GM23338 (cell line): ENCODE measurements around the gene WDSUB1. TPM values are rescaled to one million over a fixed set of nuclear protein-coding genes. Genes with fewer than 3 reads are reported as not detected.

ENCODE experiments used
- ATAC-seq: fragments of 200-7000 bp; cut with Tn5 transposase; 3 replicates; pipeline ENCODE4 v1.9.1; 2020
- DNase-seq: peaks from one replicate; pipeline ENCODE4 v3.0.0-alpha.2; 2015; ENCODE audit warnings: low spot score
- H2AFZ ChIP-seq: fragments of 200-600 bp; sonication (generic); 2 replicates; pipeline ENCODE4 v1.8.0; 2016; ENCODE audit warnings: antibody characterized with exemption, mild to moderate bottlenecking, moderate library complexity
- H3F3A ChIP-seq: fragments of 200-600 bp; sonication (generic); replicated peaks from 2 replicates; pipeline ENCODE4 v1.8.0; 2017; ENCODE audit warnings: antibody characterized with exemption, mixed run types, low read depth
- H3K27ac ChIP-seq: fragments of 200-600 bp; sonication (generic); 2 replicates; pipeline ENCODE4 v1.6.1; 2016; ENCODE audit warnings: low read depth
- H3K27me3 ChIP-seq: fragments of 200-600 bp; sonication (generic); 2 replicates; pipeline ENCODE4 v1.8.0; 2016; ENCODE audit warnings: mild to moderate bottlenecking, mixed run types, moderate library complexity; ENCODE audit not compliant: insufficient read depth
- H3K36me3 ChIP-seq: fragments of 200-600 bp; sonication (generic); 2 replicates; pipeline ENCODE4 v1.8.0; 2016; ENCODE audit warnings: mild to moderate bottlenecking; ENCODE audit not compliant: insufficient read depth
- H3K4me1 ChIP-seq: fragments of 200-600 bp; sonication (generic); 2 replicates; pipeline ENCODE4 v1.8.0; 2016; ENCODE audit warnings: mild to moderate bottlenecking, moderate library complexity; ENCODE audit not compliant: insufficient read depth
- H3K4me2 ChIP-seq: fragments of 200-600 bp; sonication (generic); 2 replicates; pipeline ENCODE4 v1.7.1; 2017; ENCODE audit warnings: mixed run types
- H3K4me3 ChIP-seq: fragments of 200-600 bp; sonication (generic); 2 replicates; pipeline ENCODE4 v1.6.1; 2016; ENCODE audit warnings: mixed run types
- H3K79me2 ChIP-seq: fragments of 200-600 bp; sonication (generic); replicated peaks from 2 replicates; pipeline ENCODE4 v1.8.0; 2017; ENCODE audit warnings: mild to moderate bottlenecking; ENCODE audit not compliant: insufficient read depth
- H3K9me2 ChIP-seq: fragments of 200-600 bp; sonication (generic); 2 replicates; pipeline ENCODE4 v1.8.0; 2017; ENCODE audit not compliant: insufficient read depth
- H4K20me1 ChIP-seq: fragments of 200-600 bp; sonication (generic); replicated peaks from 2 replicates; pipeline ENCODE4 v1.8.0; 2017; ENCODE audit warnings: mild to moderate bottlenecking; ENCODE audit not compliant: insufficient read depth
- H3K27ac Mint-ChIP-seq: 2 replicates; pipeline ENCODE4 v1.8.0; 2020; ENCODE audit warnings: inconsistent platforms, mild to moderate bottlenecking, moderate library complexity, mixed read lengths
- H3K27me3 Mint-ChIP-seq: 3 replicates; pipeline ENCODE4 v1.8.0; 2022; ENCODE audit warnings: low read depth, mild to moderate bottlenecking, moderate library complexity, mixed read lengths, inconsistent platforms; ENCODE audit not compliant: insufficient read depth, poor library complexity
- H3K36me3 Mint-ChIP-seq: 3 replicates; pipeline ENCODE4 v1.8.0; 2021; ENCODE audit warnings: low read depth, mild to moderate bottlenecking, inconsistent platforms, moderate library complexity, mixed read lengths
- H3K4me1 Mint-ChIP-seq: 3 replicates; pipeline ENCODE4 v1.8.0; 2020; ENCODE audit warnings: mild to moderate bottlenecking, inconsistent platforms, mixed read lengths
- H3K4me3 Mint-ChIP-seq: 3 replicates; pipeline ENCODE4 v1.8.0; 2021; ENCODE audit warnings: moderate library complexity, mild to moderate bottlenecking, inconsistent platforms, mixed read lengths
- H3K9me3 Mint-ChIP-seq: 3 replicates; pipeline ENCODE4 v1.8.0; 2020; ENCODE audit warnings: moderate library complexity, mild to moderate bottlenecking, inconsistent platforms, mixed read lengths
- CREB1 ChIP-seq: fragments of 250-450 bp; sonication (Bioruptor Pico); IDR thresholded peaks from 2 replicates; pipeline ENCODE4 v1.5.0; 2020; ENCODE audit warnings: low read depth, mild to moderate bottlenecking, moderate library complexity
- EZH2 ChIP-seq: fragments of 200-600 bp; sonication (generic); IDR thresholded peaks from one replicate; pipeline ENCODE4 v1.8.0; 2017; ENCODE audit warnings: antibody characterized with exemption, mild to moderate bottlenecking, low read depth; ENCODE audit not compliant: unreplicated experiment
- EZH2phosphoT487 ChIP-seq: fragments of 200-600 bp; sonication (generic); IDR thresholded peaks from one replicate; pipeline ENCODE4 v1.8.1; 2018; ENCODE audit warnings: antibody characterized with exemption; ENCODE audit not compliant: unreplicated experiment
- JUNB ChIP-seq: IDR thresholded peaks from one replicate; pipeline ENCODE4 v1.6.1; 2016; ENCODE audit warnings: antibody characterized with exemption; ENCODE audit not compliant: unreplicated experiment
- NANOG ChIP-seq: IDR thresholded peaks from 2 replicates; pipeline ENCODE4 v1.6.1; 2016; ENCODE audit warnings: antibody characterized with exemption, borderline replicate concordance
- POLR2AphosphoS5 ChIP-seq: IDR thresholded peaks from 2 replicates; pipeline ENCODE4 v1.6.1; 2016; ENCODE audit warnings: antibody characterized with exemption, low read depth
- STAT1 ChIP-seq: IDR thresholded peaks from one replicate; pipeline ENCODE4 v1.6.1; 2016; ENCODE audit warnings: antibody characterized with exemption; ENCODE audit not compliant: unreplicated experiment
- ZNF114 ChIP-seq: fragments of 250-450 bp; sonication (Bioruptor Pico); IDR thresholded peaks from 2 replicates; pipeline ENCODE4 v1.5.0; 2020; ENCODE audit warnings: mild to moderate bottlenecking, moderate library complexity
- ZNF331 ChIP-seq: fragments of 250-450 bp; sonication (Bioruptor Pico); IDR thresholded peaks from 2 replicates; pipeline ENCODE4 v1.5.0; 2020; ENCODE audit warnings: low read depth, mild to moderate bottlenecking, moderate library complexity
- polyA plus RNA-seq: library from polyadenylated mRNA; unstranded; fragments of >200 nt; fragmentation: Nextera tagmentation; extraction: Ambion mirVana; gene quantifications from 2 replicates; pipeline ENCODE4 v1.2.1, GENCODE V29; 2016
- total RNA-seq: library from RNA; depleted of rRNA; stranded (reverse); fragments of >200 nt; shearing (Covaris generic); gene quantifications from 2 replicates; pipeline ENCODE4 v1.2.3, GENCODE V29; 2014
- TF ChIP-seq, protein P1 (sequence below): fragments of 250-450 bp; sonication (Bioruptor Pico); IDR thresholded peaks from 2 replicates; pipeline ENCODE4 v1.5.0; 2020; ENCODE audit warnings: mild to moderate bottlenecking, moderate library complexity
- TF ChIP-seq, protein P2 (sequence below): IDR thresholded peaks from one replicate; pipeline ENCODE4 v1.6.1; 2018; ENCODE audit warnings: antibody characterized with exemption; ENCODE audit not compliant: unreplicated experiment
- TF ChIP-seq, protein P3 (sequence below), 2 experiments: fragments of 200-600 bp in 1 of 2; sonication (generic) in 1 of 2; conservative IDR thresholded peaks; 2 replicates each; pipeline versions ENCODE4 v1.5.1 to v1.6.1; 2016 to 2017; ENCODE audit warnings: antibody characterized with exemption in 2 of 2, low read depth in 2 of 2, mild to moderate bottlenecking in 2 of 2, moderate library complexity in 1 of 2
- TF ChIP-seq, protein P4 (sequence below): IDR thresholded peaks from 2 replicates; pipeline ENCODE4 v1.6.1; 2016; ENCODE audit warnings: antibody characterized with exemption

WDSUB1 gene
- total and polyA plus RNA-seq, 2 experiments from 2014 or later = 9.9 to 12.2 TPM

GRCh38 chr2:159252905-159253304 lies 33.6 kb downstream of the WDSUB1 start:
- Histone ChIP-seq H3K36me3 (no peaks in the 10 kb centered on the region), H4K20me1 (no peaks in the 10 kb centered on the region; the same call in 1 of the 2 replicates), H3K4me2 (no peak overlapping the region), H3K4me3 (no peak overlapping the region), H3K27ac (no peak overlapping the region), H3K79me2 (no peaks in the 10 kb centered on the region), H3K9me2 (no peaks in the 10 kb centered on the region), H3K27me3 (no peaks in the 10 kb centered on the region), H3F3A (no peaks in the 10 kb centered on the region), H3K4me1 (no peaks in the 10 kb centered on the region), H2AFZ (no peak overlapping the region)
- H3K27ac Mint-ChIP-seq = no peak overlapping the region
- no peak overlapping the region for H3K4me3 Mint-ChIP-seq
- H3K4me1 Mint-ChIP-seq = no peaks in the 10 kb centered on the region
- H3K36me3 Mint-ChIP-seq = no peaks in the 10 kb centered on the region
- DNase-seq (no peak), ATAC-seq (no peak)
- no peaks in the 10 kb centered on the region for H3K27me3 Mint-ChIP-seq
- H3K9me3 Mint-ChIP-seq = no peaks in the 10 kb centered on the region
- TF ChIP-seq STAT1 = no peak
- no peak for TF ChIP-seq NANOG
- no peak for TF ChIP-seq ZNF331 (CRISPR knock-in tag)
- TF ChIP-seq POLR2AphosphoS5 = no peak
- TF ChIP-seq ZNF114 = no peak
- TF ChIP-seq EZH2 = no peak
- TF ChIP-seq CREB1 = no peak
- TF ChIP-seq EZH2phosphoT487 = no peak
- TF ChIP-seq, protein P1, sequence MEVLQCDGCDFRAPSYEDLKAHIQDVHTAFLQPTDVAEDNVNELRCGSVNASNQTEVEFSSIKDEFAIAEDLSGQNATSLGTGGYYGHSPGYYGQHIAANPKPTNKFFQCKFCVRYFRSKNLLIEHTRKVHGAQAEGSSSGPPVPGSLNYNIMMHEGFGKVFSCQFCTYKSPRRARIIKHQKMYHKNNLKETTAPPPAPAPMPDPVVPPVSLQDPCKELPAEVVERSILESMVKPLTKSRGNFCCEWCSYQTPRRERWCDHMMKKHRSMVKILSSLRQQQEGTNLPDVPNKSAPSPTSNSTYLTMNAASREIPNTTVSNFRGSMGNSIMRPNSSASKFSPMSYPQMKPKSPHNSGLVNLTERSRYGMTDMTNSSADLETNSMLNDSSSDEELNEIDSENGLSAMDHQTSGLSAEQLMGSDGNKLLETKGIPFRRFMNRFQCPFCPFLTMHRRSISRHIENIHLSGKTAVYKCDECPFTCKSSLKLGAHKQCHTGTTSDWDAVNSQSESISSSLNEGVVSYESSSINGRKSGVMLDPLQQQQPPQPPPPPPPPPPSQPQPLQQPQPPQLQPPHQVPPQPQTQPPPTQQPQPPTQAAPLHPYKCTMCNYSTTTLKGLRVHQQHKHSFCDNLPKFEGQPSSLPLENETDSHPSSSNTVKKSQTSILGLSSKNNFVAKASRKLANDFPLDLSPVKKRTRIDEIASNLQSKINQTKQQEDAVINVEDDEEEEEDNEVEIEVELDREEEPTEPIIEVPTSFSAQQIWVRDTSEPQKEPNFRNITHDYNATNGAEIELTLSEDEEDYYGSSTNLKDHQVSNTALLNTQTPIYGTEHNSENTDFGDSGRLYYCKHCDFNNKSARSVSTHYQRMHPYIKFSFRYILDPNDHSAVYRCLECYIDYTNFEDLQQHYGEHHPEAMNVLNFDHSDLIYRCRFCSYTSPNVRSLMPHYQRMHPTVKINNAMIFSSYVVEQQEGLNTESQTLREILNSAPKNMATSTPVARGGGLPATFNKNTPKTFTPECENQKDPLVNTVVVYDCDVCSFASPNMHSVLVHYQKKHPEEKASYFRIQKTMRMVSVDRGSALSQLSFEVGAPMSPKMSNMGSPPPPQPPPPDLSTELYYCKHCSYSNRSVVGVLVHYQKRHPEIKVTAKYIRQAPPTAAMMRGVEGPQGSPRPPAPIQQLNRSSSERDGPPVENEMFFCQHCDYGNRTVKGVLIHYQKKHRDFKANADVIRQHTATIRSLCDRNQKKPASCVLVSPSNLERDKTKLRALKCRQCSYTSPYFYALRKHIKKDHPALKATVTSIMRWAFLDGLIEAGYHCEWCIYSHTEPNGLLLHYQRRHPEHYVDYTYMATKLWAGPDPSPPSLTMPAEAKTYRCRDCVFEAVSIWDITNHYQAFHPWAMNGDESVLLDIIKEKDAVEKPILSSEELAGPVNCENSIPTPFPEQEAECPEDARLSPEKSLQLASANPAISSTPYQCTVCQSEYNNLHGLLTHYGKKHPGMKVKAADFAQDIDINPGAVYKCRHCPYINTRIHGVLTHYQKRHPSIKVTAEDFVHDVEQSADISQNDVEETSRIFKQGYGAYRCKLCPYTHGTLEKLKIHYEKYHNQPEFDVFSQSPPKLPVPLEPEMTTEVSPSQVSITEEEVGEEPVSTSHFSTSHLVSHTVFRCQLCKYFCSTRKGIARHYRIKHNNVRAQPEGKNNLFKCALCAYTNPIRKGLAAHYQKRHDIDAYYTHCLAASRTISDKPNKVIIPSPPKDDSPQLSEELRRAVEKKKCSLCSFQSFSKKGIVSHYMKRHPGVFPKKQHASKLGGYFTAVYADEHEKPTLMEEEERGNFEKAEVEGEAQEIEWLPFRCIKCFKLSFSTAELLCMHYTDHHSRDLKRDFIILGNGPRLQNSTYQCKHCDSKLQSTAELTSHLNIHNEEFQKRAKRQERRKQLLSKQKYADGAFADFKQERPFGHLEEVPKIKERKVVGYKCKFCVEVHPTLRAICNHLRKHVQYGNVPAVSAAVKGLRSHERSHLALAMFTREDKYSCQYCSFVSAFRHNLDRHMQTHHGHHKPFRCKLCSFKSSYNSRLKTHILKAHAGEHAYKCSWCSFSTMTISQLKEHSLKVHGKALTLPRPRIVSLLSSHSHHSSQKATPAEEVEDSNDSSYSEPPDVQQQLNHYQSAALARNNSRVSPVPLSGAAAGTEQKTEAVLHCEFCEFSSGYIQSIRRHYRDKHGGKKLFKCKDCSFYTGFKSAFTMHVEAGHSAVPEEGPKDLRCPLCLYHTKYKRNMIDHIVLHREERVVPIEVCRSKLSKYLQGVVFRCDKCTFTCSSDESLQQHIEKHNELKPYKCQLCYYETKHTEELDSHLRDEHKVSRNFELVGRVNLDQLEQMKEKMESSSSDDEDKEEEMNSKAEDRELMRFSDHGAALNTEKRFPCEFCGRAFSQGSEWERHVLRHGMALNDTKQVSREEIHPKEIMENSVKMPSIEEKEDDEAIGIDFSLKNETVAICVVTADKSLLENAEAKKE = no peak
- TF ChIP-seq JUNB = no peak
- TF ChIP-seq, protein P2, sequence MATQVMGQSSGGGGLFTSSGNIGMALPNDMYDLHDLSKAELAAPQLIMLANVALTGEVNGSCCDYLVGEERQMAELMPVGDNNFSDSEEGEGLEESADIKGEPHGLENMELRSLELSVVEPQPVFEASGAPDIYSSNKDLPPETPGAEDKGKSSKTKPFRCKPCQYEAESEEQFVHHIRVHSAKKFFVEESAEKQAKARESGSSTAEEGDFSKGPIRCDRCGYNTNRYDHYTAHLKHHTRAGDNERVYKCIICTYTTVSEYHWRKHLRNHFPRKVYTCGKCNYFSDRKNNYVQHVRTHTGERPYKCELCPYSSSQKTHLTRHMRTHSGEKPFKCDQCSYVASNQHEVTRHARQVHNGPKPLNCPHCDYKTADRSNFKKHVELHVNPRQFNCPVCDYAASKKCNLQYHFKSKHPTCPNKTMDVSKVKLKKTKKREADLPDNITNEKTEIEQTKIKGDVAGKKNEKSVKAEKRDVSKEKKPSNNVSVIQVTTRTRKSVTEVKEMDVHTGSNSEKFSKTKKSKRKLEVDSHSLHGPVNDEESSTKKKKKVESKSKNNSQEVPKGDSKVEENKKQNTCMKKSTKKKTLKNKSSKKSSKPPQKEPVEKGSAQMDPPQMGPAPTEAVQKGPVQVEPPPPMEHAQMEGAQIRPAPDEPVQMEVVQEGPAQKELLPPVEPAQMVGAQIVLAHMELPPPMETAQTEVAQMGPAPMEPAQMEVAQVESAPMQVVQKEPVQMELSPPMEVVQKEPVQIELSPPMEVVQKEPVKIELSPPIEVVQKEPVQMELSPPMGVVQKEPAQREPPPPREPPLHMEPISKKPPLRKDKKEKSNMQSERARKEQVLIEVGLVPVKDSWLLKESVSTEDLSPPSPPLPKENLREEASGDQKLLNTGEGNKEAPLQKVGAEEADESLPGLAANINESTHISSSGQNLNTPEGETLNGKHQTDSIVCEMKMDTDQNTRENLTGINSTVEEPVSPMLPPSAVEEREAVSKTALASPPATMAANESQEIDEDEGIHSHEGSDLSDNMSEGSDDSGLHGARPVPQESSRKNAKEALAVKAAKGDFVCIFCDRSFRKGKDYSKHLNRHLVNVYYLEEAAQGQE = no peak
- TF ChIP-seq, protein P3, sequence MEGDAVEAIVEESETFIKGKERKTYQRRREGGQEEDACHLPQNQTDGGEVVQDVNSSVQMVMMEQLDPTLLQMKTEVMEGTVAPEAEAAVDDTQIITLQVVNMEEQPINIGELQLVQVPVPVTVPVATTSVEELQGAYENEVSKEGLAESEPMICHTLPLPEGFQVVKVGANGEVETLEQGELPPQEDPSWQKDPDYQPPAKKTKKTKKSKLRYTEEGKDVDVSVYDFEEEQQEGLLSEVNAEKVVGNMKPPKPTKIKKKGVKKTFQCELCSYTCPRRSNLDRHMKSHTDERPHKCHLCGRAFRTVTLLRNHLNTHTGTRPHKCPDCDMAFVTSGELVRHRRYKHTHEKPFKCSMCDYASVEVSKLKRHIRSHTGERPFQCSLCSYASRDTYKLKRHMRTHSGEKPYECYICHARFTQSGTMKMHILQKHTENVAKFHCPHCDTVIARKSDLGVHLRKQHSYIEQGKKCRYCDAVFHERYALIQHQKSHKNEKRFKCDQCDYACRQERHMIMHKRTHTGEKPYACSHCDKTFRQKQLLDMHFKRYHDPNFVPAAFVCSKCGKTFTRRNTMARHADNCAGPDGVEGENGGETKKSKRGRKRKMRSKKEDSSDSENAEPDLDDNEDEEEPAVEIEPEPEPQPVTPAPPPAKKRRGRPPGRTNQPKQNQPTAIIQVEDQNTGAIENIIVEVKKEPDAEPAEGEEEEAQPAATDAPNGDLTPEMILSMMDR (conservative IDR thresholded peaks at IDR 0.05; ENCODE audit: low read depth in 2 of 2) = no peak
- TF ChIP-seq, protein P4, sequence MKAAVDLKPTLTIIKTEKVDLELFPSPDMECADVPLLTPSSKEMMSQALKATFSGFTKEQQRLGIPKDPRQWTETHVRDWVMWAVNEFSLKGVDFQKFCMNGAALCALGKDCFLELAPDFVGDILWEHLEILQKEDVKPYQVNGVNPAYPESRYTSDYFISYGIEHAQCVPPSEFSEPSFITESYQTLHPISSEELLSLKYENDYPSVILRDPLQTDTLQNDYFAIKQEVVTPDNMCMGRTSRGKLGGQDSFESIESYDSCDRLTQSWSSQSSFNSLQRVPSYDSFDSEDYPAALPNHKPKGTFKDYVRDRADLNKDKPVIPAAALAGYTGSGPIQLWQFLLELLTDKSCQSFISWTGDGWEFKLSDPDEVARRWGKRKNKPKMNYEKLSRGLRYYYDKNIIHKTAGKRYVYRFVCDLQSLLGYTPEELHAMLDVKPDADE = no peak
